ENCODE data around the gene METAP2.

The METAP2 gene

GRCh38 chr12:95516757-95517156 is 42.8 kb downstream of the METAP2 start:
- H3K27ac ChIP-seq, result no peak overlapping the region
- no peak for TF ChIP-seq CTCF (IDR thresholded peaks at IDR 0.05)
- TF ChIP-seq ZFX (IDR thresholded peaks at IDR 0.05; ENCODE audit: borderline replicate concordance), result no peak

GRCh38 chr12:95517246-95517645 is 43.3 kb downstream of the METAP2 start:
- TF ChIP-seq CTCF (IDR thresholded peaks at IDR 0.05), result no peak
- TF ChIP-seq ZFX (IDR thresholded peaks at IDR 0.05; ENCODE audit: borderline replicate concordance), result no peak
- H3K27ac ChIP-seq, result no peak overlapping the region

GRCh38 chr12:95518944-95519343 is 45.0 kb downstream of the METAP2 start:
- no peak for TF ChIP-seq CTCF (IDR thresholded peaks at IDR 0.05)
- TF ChIP-seq ZFX (IDR thresholded peaks at IDR 0.05; ENCODE audit: borderline replicate concordance), result no peak
- no peak overlapping the region for H3K27ac ChIP-seq

- TF ChIP-seq ZFX (IDR thresholded peaks at IDR 0.05; ENCODE audit: borderline replicate concordance) (no peak), CTCF (IDR thresholded peaks at IDR 0.05) (no peak)
- no peak overlapping the region for H3K27ac ChIP-seq
Measured at GRCh38 chr12:95520816-95521215, 46.9 kb downstream of the METAP2 start.

- TF ChIP-seq ZFX (IDR thresholded peaks at IDR 0.05; ENCODE audit: borderline replicate concordance) (no peak), CTCF (IDR thresholded peaks at IDR 0.05) (no peak)
- no peak overlapping the region for H3K27ac ChIP-seq
Measured at GRCh38 chr12:95522692-95523091, 48.7 kb downstream of the METAP2 start.

GRCh38 chr12:95528431-95528830 is 54.5 kb downstream of the METAP2 start:
- H3K27ac ChIP-seq, result no peak overlapping the region
- TF ChIP-seq CTCF (IDR thresholded peaks at IDR 0.05) (no peak), ZFX (IDR thresholded peaks at IDR 0.05; ENCODE audit: borderline replicate concordance) (no peak)

GRCh38 chr12:95529693-95530225 is 55.8 kb downstream of the METAP2 start:
- TF ChIP-seq ZFX (IDR thresholded peaks at IDR 0.05; ENCODE audit: borderline replicate concordance), result no peak
- no peak for TF ChIP-seq CTCF (IDR thresholded peaks at IDR 0.05)
- no peak overlapping the region for H3K27ac ChIP-seq

Data from 22Rv1 (cell line).